HTERT RPE-1 (cell line): ENCODE data around the gene UQCR11.

Source experiments
- in situ Hi-C: fragments of 300-500 bp; cut with MboI; formaldehyde crosslinking; loops from 4 replicates; pipeline ENCODE4 v1.14.3; 2020; ENCODE audit warnings: low sequenced_read_pairs

The UQCR11 gene

DNA sequence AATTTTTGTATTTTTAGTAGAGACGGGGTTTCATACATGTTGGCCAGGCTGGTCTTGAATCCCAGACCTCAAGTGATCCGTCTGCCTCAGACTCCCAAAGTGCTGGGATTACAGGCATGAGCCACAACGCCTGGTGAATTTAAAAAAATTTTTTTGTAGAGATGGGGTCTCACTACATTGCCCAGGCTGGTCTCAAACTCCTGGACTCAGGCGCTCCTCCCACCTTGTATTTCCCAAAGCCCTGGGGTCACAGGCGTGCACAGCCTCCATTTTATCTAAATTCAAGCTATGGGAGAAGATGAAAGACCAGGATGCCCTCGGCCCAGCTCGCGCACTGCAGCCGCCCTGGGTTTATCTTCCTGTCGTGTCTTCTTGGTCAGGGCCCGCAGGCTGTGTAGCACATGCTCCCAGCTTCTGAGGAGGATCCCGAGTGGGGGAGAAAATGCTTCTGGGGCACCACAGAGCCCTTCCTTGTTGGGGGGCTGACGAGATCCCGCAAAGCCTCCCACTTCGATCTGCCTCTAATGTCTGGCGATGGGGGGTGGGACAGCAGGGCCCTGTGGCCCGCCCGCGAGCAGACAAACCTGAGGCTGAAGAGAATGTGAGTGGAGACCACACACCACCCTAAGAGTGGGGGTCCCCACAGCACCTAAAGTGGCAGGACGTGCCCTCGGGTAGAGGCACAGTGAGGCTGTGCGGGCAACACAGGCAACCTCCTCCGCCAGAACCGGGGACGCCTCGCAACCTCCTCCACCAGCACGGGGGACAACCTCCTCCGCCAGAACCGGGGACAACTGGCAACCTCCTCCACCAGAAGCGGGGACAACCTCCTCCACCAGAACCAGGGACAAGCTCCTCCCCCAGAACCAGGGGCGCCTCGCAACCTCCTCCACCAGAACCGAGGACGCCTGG, 31.3 kb upstream of the UQCR11 start:
- in situ Hi-C loops = no loop called here

DNA sequence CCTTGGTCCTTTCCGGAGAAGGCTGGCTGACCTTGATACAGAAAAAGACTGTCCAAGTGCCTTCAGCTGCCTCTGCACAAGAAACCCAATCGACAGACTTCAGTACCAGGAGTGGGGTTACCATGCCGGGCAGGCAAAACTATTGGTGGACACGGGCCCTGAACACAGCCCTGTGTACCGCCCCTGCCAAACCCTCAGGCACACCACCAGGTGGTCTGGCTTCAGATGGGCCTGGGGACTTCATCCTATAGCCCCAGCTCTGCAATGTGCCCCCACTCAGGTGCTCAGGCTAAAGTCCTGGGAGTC, 29.6 kb upstream of the UQCR11 start:
- in situ Hi-C loops = no loop called here

DNA sequence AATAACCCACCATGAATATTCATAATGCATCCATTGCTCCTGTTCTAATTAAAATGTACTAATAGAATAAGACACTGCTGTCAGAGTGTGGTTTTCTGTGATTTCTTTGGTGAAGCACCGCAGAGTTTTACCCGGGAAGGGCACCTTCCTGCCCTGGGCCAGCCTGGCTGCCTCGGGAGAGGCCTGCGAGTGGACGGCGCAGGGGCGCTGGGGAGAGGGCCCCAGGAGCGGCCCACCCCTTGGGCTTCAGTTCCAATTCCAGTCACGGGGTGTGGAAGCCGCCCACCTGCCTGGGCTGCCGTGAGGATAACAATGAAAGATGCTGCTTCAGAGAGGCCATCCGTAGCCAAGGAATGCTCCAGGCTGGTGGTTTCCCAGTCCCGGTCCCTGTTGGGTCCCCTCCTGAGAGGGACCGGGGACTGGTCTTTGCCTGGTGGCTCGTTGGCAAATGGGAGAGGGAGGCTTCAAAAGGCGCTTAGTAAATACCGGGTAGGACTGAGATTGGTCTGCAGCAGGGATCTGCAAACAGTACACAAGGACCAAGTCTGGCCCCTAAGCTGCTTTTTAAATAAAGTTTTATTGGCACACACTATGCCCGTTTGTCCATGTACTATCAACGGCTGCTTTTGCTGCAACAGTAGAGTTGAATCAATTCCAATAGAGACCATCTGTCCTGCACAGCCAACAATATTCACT, 29.1 kb upstream of the UQCR11 start:
- in situ Hi-C loops = no loop called here

DNA sequence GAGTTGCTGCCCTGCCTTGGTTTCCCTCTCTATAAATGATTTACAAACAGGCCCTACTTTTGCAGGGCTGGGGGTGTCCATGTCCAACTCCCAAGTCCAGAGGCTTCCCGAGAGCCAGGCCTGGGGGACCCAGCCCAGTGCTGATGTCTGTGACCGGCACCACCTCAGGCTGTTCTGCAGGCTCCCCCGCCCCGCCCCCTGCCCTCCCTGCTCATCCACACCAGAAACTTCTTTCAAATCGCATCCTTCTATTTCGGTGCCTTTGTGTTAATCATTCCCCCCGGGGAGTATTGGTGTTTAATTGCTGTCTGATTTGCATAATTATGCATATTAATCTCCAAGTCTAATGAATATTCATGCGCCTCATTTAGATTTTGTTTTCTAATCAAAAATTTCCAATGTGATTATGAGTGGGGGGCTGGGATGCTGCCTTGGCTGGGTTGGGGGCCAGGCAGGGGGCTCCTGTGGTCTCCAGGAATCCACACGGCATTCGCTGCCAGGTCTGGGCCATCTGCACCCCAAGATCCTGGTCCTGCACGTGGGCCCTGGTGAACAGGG, 28.1 kb upstream of the UQCR11 start:
- in situ Hi-C loops = no loop called here

DNA sequence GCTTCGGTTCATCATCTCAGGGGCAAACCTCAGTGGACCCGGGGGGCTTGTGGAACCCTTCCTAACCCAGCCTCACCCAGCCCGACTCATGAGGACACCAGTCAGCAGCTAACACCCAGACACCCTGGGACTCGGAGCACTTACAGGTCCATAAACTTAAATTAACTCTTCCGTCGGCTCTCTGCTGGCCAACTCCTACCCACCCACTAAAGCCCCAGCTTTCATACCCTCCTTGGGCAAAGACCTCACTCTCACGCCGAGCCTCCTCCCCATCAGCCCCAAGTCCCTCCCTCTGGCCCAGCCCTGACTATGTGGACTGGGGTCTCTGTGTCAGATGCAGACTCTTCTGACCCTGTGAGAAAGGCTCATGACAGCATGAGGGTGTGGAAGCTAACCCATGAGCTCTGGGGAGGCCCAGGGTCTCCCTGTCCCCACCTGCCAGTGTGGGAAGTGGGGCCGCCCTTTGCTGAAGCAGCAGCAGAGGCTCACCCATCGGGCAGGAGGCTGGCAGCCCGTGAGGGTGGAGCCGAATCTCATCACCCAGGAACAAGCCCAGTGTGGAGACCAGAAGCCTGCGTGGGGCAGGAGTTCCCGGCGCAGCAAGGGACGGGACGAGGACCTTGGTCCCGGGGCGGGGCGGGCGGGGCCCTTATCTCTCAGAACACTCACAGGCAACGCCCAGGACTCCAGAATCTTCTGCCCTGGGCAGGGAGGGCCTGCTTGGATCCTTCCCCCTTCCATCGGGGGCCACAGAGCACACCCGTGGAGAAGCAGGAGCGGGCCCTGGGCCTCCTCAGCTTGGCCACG, 27.4 kb upstream of the UQCR11 start:
- in situ Hi-C loops = no loop called here

DNA sequence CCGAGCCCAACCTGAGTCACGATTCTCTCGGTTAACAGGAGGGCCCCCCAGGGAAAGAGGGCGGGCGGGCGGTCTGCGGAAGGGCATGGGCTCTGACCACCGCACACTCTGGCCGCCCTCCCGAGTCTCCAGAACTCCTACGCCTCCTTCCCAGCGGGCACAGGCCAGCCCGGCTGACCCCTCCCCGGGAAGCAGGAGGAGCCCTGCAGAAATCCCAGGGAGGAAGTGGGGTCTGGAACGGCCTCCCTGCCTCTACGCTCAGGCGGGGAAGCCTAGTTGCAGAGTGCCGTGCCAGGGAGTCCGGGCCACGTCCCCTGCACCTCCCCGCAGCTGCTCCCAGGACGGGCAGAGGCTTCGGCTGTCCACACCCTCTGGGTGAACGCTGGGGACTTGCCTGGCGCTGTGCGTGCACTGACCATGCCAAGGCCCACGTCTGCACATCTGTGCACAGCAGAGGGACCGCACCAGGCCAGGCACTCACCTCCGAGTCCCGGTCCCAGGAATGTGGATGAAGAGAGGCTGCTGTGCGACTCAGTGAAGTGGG, 26.4 kb upstream of the UQCR11 start:
- in situ Hi-C loops = no loop called here

DNA sequence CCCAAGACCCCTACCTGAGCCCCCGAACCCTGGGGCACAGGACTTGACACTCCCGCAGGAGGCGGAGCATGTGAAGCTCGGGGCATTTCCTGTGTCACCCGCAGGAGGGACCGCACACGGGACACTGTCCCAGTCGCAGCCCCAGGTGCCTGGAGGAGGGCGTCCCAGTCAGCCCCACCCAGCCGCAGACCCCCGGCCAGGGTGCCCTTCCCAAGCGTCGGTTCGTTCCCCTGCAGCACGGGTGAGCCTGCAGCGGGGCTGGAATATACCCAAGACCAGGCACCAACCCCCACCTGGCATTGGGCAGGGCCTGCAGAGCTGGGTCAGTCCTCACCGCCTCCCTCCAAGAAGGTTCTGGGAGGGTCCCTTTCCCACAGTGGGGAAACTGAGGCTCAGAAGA, 25.5 kb upstream of the UQCR11 start:
- in situ Hi-C loops = no loop called here

DNA sequence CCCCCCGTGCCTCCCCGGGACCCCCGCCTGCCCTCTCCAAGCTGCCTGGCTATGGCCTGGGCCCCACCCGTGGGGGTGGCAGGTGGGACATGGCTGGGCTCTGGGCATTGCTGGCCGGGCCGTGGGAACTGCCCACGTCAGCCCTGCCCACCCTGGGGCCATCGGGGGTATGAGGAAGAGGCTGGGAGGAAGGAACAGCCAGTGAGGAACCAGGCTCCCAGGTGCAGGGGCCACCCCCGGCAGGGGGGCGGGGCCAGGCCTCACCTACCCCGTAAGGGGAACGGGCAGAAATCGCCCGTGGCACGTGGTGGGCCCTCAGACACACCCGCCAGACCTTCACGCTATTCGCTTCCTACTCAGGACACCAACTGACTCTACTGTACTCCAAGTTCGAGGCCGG, 24.8 kb upstream of the UQCR11 start:
- in situ Hi-C loops = no loop called here

DNA sequence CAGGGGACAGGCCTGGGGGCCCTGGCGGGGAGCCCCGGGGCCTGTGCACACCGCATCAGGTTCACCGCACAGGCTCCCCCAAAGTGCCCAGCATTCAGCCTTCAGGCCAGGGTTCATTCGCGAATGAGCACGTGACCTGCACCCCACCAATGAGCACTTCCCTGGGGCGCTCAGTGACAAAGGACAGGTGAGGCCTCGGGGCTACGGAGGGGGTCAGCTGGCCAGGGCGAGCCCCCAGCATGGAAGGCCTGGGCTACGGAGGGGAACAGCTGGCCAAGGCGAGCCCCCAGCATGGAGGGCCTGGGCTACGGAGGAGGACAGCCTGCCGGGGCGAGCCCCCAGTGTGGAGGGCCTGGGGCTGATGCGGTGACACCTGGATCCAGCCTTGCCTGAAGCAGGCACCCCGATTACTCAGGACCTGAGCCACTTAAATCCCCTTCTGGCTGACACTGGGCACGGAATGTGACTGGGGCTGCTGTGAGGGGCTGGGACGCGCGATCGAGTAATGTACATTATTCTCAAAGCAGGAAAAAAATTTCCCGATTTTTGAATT, 24.1 kb upstream of the UQCR11 start:
- in situ Hi-C loops = no loop called here

DNA sequence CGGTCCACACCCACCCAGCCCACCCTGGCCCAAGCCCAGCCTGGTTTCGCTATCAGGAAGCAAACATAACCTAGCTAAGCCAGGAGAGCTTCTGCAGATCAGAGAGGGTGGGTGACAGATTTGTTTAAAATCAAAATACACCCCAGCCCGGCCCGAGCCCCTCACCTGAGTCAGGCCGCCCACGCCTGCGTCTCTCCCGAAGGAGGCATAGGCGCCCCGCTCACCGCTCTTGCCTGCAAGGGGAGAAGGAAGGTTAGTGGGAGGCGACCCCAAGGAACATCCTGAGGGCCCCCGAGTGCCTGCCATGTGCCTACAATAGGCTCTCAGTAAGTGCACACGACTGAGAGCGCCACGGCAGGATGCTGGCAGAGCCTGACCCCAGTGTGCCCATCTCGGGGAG, 21.9 kb upstream of the UQCR11 start:
- in situ Hi-C loops = no loop called here

DNA sequence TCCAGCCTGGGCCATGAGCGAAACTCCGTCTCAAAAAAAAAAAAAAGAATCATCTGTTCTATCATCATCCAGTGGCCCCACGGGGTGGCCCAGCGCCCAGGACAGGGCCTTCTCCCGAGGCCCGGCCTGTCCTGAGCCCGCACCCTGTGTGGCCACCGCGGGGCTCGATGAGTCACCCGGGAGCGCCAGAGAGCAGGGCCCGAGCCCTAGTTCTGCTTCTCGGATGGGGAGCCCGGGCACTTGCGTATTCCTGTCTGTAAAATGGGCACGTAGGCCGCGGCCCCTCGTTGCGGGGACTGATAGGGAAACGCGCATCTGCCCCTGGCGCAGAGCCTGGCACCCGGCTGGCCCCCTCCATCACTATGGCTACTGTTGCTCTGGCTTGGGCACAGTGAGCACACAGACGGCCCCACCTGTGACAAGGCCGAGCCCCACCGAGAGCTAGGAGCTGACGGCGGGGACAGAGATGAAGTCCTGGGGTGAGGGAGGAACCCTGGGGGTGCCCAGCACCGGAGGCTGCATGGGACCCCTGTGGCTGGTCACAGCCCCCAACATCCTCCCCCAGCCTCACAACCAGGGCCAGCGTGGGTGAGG, 21.3 kb upstream of the UQCR11 start:
- in situ Hi-C loops = no loop called here

DNA sequence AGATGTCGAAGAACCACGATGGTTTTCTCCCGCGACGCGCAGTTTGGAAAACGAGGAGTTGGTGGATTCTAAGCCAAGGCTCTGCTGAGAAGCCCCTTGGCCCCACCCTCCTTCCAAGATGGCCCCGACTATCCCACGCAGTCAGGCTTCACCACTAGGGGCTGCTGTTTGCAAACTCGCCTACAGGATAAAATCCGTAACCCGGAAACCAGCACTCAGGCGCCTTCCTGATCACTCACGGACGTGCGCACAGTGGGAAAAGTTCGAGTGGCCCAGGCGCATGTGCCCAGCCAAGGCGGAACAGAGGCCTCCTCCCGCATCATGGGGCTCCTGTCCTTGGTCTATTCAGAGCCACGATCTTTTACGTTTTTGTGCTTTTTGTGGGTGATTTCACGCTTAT, 19.2 kb upstream of the UQCR11 start:
- in situ Hi-C loops = no loop called here

DNA sequence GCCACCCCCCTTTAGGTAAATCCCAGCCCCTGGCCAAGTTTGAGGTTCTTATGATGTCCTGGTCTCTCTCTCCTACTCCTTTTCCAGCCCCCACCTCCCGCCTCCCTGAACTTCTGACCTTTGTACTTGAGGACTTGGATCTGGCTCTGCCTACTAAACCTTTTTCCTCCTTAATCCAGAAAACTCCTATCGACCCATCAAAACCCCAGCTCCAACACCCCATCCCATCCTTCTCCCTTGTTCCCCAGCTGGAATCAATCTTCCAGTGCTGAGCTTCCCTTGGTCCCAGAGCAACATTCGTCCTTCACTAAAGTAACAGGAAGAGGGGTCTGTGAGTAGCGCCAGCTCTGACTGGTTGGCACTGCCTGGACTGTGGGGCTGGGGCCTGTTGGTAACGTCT, 17.3 kb upstream of the UQCR11 start:
- in situ Hi-C loops = no loop called here

DNA sequence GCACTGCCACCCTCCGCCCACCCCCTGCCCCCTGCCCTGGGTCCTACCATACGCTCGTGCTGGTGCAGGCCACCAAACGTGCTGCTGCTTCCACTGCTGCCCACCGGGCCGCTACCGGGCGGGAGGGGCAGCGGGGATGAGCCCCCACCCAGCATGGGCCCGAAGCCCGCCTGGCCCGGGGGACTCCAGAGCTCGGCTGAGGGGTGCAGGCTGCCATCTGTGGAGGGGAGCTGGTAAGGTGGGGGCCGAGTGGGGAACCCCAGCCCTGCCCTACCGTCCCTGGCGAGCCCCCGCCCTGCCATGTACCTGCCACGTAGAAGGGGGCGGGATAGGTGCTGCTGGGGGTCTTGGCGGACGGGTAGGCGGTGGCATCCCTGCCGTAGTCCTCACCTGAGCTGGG, 16.7 kb upstream of the UQCR11 start:
- in situ Hi-C loops = no loop called here

DNA sequence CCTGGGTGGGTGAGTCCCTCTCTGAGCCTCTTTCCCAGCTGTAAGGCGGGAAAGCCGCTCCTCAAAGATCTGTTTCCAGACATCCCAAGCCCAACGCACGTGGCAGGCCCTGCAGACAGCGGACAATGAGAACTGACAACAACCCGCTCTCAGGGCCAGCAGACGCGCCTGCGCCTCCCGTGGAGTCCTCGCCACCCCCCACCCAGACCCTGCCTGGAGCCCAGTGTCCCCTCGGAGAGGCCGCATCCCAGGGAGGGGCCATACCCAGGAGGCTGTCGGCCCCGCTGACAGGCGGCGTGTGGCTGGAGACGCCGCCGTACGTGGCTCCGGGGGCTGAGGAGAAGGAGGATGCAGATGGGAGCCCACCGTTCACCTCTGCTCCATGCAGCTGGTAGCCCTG, 16.3 kb upstream of the UQCR11 start:
- in situ Hi-C loops = no loop called here

DNA sequence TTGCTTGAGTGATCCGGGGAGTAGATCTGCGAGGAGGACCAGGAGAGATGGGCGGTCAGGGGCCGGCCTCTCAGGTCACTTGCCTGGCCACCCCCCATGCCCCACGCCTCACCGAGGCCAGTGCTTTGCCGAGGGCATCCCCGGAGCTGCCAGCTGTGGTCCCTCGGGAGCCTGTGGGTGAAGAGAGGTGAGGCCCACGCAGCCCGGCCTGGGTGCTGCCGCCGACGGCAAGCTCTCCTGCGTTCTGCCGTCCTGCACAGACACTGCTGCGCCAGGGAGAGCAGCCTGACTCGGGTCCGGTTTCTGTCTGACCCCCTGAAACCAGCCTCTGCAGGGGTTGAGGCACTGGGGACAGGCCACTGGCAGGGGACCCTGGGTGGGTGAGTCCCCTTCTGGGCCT, 15.8 kb upstream of the UQCR11 start:
- in situ Hi-C loops = no loop called here

DNA sequence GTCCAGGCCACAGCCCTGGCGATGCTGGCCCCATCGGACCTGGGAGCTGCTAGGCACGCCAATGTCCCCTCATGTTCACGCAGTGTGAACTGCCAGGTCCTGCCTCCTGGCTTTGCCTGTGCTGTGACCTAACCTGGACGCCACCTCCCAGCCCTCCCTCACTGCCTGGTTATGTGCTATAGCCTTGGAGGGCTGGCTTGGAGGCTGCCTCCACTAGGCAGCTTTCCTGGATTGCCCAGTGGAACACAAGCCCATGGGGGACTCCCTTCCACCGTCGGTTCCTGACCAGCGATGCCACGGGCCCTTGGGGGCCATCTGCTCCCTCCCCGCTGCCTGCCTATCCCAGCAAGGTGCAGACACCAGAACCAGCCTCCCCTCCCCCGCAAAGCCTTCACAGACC, 15.2 kb upstream of the UQCR11 start:
- in situ Hi-C loops = no loop called here

DNA sequence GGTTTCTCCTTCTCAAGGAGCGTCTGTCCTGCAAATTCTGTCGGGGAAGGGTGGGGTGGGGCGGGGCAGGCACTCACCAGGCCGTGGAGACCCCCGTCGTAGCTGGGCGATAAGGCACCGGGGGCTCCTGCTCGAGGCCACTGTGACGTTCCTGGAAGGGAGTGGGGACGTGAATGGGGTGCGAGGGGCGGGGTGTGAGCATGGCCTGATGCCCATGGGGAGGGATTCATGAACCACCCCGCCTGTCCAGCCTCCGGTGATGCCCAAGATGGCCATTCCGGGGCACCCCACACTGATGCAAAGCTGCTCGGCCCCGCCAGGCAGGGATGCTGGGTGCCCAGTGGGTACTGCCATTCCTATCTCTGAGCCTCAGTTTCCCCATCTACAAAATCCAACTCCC, 14.4 kb upstream of the UQCR11 start:
- in situ Hi-C loops = no loop called here

DNA sequence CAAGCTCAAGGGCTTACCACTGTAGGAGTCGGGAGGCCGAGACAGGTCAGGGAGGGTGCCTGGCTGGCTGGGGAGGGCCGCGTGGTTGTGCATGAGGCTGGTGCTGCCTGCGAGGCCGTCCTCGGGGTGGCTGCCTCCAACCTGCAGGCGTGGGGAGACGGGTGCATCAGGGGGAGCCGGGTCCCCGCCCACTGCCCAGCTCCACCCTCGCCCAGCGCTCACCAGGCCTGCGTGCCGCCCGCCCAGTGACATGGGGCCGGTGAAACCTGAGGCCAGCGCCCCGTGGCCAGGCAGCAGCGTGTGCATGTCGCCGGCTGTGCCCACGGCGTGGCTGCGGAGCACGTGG, 13.8 kb upstream of the UQCR11 start:
- in situ Hi-C loops = no loop called here
